Measurements from ENCODE around the gene PTPRCAP. TPM values are rescaled to one million over a fixed set of nuclear protein-coding genes. Genes with fewer than 3 reads are reported as not detected.
A peak's percentile ranks its signal among the peaks of the same experiment; 100 is the strongest.

Gene PTPRCAP
- total and polyA plus RNA-seq, 12 donors = 0.57 to 13.4 (median 3.9) TPM

DNA sequence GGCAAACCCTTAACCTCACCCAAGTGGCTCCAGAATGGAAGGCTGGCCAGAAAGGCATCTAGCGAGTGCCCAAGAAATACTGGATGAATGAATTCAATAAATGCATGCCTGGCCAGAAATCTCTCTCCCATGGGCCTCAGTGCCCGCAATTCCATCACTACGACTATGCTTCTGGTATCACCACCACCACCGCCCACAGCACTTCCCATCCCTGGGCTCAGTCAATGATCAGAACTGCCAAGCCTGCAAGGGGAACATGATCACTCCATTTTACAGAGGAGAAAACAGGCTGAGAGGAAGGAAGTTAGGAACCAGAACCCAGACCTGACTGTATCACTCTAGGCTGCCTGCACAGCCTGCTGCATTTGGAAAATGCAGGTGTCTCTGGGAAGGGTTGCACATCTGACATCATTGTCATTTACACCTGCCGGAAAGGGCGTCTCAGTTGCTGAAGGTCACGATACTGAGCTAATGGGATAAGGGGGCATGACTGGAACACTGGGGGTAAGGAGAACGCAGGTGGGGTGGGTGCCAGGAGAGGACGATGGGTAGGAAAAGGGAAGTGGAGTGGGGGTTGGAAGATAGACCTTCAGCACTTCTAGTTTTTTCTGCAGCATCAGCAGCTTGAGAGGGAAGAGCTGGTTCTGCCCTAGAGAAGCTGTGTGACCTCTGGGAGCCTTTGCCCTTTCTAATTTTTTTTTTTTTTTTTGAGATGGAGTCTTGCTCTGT, 11.8 kb upstream of the PTPRCAP start:
- Histone ChIP-seq H3K4me1 (replicated peaks in 1 of 2) (peaks cover 0 to 2% of the 10 kb centered on the region in 2 donors), H3K4me3 (no peak overlapping the region), H3K9me3 (replicated peaks in 1 of 3) (no peaks in the 10 kb centered on the region), H3K27me3 (no peaks in the 10 kb centered on the region), H3K36me3 (replicated peaks in 1 of 2) (no peaks in the 10 kb centered on the region), H3K27ac (peak overlapping the region in 1 of 5 donors; percentile 45)
- TF ChIP-seq POLR2A (IDR thresholded peaks at IDR 0.05) (no peak), CTCF (IDR thresholded peaks at IDR 0.05) (no peak)
- intact Hi-C loops (cut with DNase I) = no loop called here
- 61 to 73% (median 65%) methylated on average over 9 of the region's 9 CpGs for WGBS, 4 donors
- DNase-seq = no peak

- intact Hi-C loops (cut with DNase I) = no loop called here
- WGBS, 4 donors = 90 to 94% (median 92%) methylated on average over 5 to 7 of the region's 7 CpGs
Measured at GRCh38 chr11:67448220-67448609, 10.7 kb upstream of the PTPRCAP start.

GRCh38 chr11:67445515-67445914, 8.0 kb upstream of the PTPRCAP start:
- H3K27ac ChIP-seq = no peak overlapping the region
- H3K27me3 ChIP-seq = no peaks in the 10 kb centered on the region
- no peak for TF ChIP-seq POLR2A (IDR thresholded peaks at IDR 0.05)
- TF ChIP-seq CTCF (IDR thresholded peaks at IDR 0.05) = no peak
- H3K4me3 ChIP-seq = no peak overlapping the region
- peaks cover 0 to 16% of the 10 kb centered on the region in 2 donors for H3K4me1 ChIP-seq (replicated peaks in 1 of 2)
- peaks cover 0 to 14% of the 10 kb centered on the region in 2 donors for H3K36me3 ChIP-seq (replicated peaks in 1 of 2)
- WGBS, 4 donors = 79 to 89% (median 85%) methylated on average over 5 of the region's 5 CpGs
- H3K9me3 ChIP-seq (replicated peaks in 1 of 3) = no peaks in the 10 kb centered on the region
- intact Hi-C loops (cut with DNase I) = no loop called here
- no peak for DNase-seq

More at GRCh38 chr11:67448220-67448609, 10.7 kb upstream of the PTPRCAP start:
- Histone ChIP-seq H3K27me3 (no peaks in the 10 kb centered on the region), H3K27ac (no peak overlapping the region), H3K36me3 (replicated peaks in 1 of 2) (no peaks in the 10 kb centered on the region), H3K9me3 (replicated peaks in 1 of 3) (no peaks in the 10 kb centered on the region), H3K4me1 (replicated peaks in 1 of 2) (peaks cover 0 to 8% of the 10 kb centered on the region in 2 donors), H3K4me3 (no peak overlapping the region)
- TF ChIP-seq CTCF (IDR thresholded peaks at IDR 0.05) = no peak
- TF ChIP-seq POLR2A (IDR thresholded peaks at IDR 0.05) = no peak
- DNase-seq = no peak

- intact Hi-C loops (cut with DNase I) = no loop called here
- Histone ChIP-seq H3K9me3 (replicated peaks in 1 of 3) (no peaks in the 10 kb centered on the region), H3K4me1 (replicated peaks in 1 of 2) (peaks cover 0 to 23% of the 10 kb centered on the region in 2 donors), H3K36me3 (replicated peaks in 1 of 2) (peaks cover 0 to 32% of the 10 kb centered on the region in 2 donors), H3K4me3 (peak overlapping the region; percentile 11 to 94 (median 52)), H3K27me3 (no peaks in the 10 kb centered on the region), H3K27ac (peak overlapping the region; percentile 39 to 98 (median 91))
- WGBS, 4 donors = 0 to 38% (median 23%) methylated on average over 8 to 45 of the region's 45 CpGs
- DNase-seq = no peak
- TF ChIP-seq CTCF (IDR thresholded peaks at IDR 0.05) (no peak), POLR2A (IDR thresholded peaks at IDR 0.05) (no peak)
Measured at GRCh38 chr11:67442504-67443404, 5.3 kb upstream of the PTPRCAP start.
